ENCODE results near the gene C19orf73. TPM values are rescaled to one million over a fixed set of nuclear protein-coding genes. Genes with fewer than 3 reads are reported as not detected.

C19orf73 gene
- total RNA-seq, 2 donors from 2014 or later: 3.1 to 5.9 TPM

- TF ChIP-seq, protein P1, sequence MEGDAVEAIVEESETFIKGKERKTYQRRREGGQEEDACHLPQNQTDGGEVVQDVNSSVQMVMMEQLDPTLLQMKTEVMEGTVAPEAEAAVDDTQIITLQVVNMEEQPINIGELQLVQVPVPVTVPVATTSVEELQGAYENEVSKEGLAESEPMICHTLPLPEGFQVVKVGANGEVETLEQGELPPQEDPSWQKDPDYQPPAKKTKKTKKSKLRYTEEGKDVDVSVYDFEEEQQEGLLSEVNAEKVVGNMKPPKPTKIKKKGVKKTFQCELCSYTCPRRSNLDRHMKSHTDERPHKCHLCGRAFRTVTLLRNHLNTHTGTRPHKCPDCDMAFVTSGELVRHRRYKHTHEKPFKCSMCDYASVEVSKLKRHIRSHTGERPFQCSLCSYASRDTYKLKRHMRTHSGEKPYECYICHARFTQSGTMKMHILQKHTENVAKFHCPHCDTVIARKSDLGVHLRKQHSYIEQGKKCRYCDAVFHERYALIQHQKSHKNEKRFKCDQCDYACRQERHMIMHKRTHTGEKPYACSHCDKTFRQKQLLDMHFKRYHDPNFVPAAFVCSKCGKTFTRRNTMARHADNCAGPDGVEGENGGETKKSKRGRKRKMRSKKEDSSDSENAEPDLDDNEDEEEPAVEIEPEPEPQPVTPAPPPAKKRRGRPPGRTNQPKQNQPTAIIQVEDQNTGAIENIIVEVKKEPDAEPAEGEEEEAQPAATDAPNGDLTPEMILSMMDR (IDR thresholded peaks at IDR 0.05): no peak
- no peak for DNase-seq (ENCODE audit: low spot score)
- peak overlapping the region in 1 of 2 donors; percentile 33 for H3K4me3 ChIP-seq
- peaks cover 4 to 6% of the 10 kb centered on the region in 2 donors for H3K27me3 ChIP-seq
- peaks cover 0 to 11% of the 10 kb centered on the region in 2 donors for H3K4me1 ChIP-seq
- H3K36me3 ChIP-seq: no peaks in the 10 kb centered on the region
- no peaks in the 10 kb centered on the region for H3K9me3 ChIP-seq
- no peak overlapping the region for H3K27ac ChIP-seq
These were observed 46.9 kb downstream of the C19orf73 start for GRCh38 chr19:49071860-49072547.

- Histone ChIP-seq H3K9me3 (no peaks in the 10 kb centered on the region), H3K4me3 (no peak overlapping the region), H3K4me1 (peaks cover 0 to 23% of the 10 kb centered on the region in 2 donors), H3K27me3 (peaks cover 4 to 6% of the 10 kb centered on the region in 2 donors), H3K36me3 (no peaks in the 10 kb centered on the region), H3K27ac (no peak overlapping the region)
- TF ChIP-seq, protein P1 (IDR thresholded peaks at IDR 0.05): no peak
- DNase-seq (ENCODE audit: low spot score): no peak
These were observed 48.5 kb downstream of the C19orf73 start for GRCh38 chr19:49070416-49070815.

DNA sequence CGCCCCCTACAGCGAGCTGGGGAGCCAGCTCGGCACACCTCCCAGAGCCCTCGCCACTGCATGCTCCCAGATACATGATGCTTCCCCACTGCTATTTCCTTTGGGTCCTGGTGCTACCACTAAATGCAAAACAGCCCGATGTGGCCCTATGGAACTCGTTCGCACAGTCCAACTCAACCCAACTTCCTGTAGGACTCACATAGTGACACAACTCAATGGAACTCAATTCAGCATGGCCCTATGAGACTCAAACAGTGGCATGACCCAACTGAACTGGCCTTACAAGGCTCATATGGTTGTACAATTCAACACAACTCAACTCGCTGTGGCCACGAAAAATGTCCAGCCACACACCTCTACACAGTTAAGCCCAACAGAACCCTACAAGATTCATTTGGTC, 49.9 kb downstream of the C19orf73 start:
- Histone ChIP-seq H3K4me1 (peaks cover 0 to 36% of the 10 kb centered on the region in 2 donors), H3K4me3 (no peak overlapping the region), H3K27me3 (peaks cover 4 to 6% of the 10 kb centered on the region in 2 donors), H3K36me3 (no peaks in the 10 kb centered on the region), H3K9me3 (no peaks in the 10 kb centered on the region), H3K27ac (no peak overlapping the region)
- TF ChIP-seq, protein P1 (IDR thresholded peaks at IDR 0.05): no peak
- DNase-seq (ENCODE audit: low spot score): no peak

Other genes with a start within 250 kb of the C19orf73 start
- 10 to 100 TPM; 55.0 to 97.6 TPM for gene PPP1R15A, start 246.7 kb downstream of the C19orf73 start, total RNA-seq
- gene TULP2, start 220.4 kb downstream of the C19orf73 start, total RNA-seq: not detected
- 100 to 1,000 TPM; 347 to 411 TPM for gene NUCB1, start 218.8 kb downstream of the C19orf73 start, total RNA-seq
- gene DHDH, start 185.4 kb downstream of the C19orf73 start, total RNA-seq: not detected
- gene BAX, start 164.3 kb downstream of the C19orf73 start, total RNA-seq: 10 to 100 TPM; 10.7 to 21.2 TPM
- gene FTL, start 153.8 kb downstream of the C19orf73 start, total RNA-seq: 1,000 to 10,000 TPM; 1,493 to 3,053 TPM
- 10 to 100 TPM; 72.1 to 88.1 TPM for gene GYS1, start 125.8 kb downstream of the C19orf73 start, total RNA-seq
- 10 to 100 TPM; 49.1 to 87.7 TPM for gene RUVBL2, start 125.3 kb downstream of the C19orf73 start, total RNA-seq
- not detected for gene LHB, start 102.1 kb downstream of the C19orf73 start, total RNA-seq
- not detected for gene CGB3, start 94.8 kb downstream of the C19orf73 start, total RNA-seq
- gene CGB2, start 87.3 kb downstream of the C19orf73 start, total RNA-seq: not detected
- not detected for gene CGB1, start 82.2 kb downstream of the C19orf73 start, total RNA-seq
- not detected for gene CGB5, start 75.3 kb downstream of the C19orf73 start, total RNA-seq
- not detected for gene CGB8, start 70.0 kb downstream of the C19orf73 start, total RNA-seq
- gene CGB7, start 61.4 kb downstream of the C19orf73 start, total RNA-seq: not detected
- not detected for gene NTF4, start 54.3 kb downstream of the C19orf73 start, total RNA-seq
- gene KCNA7, start 46.4 kb downstream of the C19orf73 start, total RNA-seq: 1 to 10 TPM in 1 of 2 donors, under 1 TPM in 1; 0.35 to 3.2 TPM
- gene SNRNP70, start 33.7 kb downstream of the C19orf73 start, total RNA-seq: 10 to 100 TPM; 62.7 to 89.4 TPM
- 10 to 100 TPM; 31.5 to 35.0 TPM for gene LIN7B, start 4.8 kb downstream of the C19orf73 start, total RNA-seq
- gene PPFIA3, start 401 bp upstream of the C19orf73 start, total RNA-seq: 1 to 10 TPM; 5.0 to 6.8 TPM
- 1,000 to 10,000 TPM in 1 of 2 donors, 100 to 1,000 TPM in 1; 558 to 1,164 TPM for gene HRC, start 36.3 kb upstream of the C19orf73 start, total RNA-seq
- 10 to 100 TPM; 20.6 to 22.8 TPM for gene TRPM4, start 38.6 kb upstream of the C19orf73 start, total RNA-seq
- under 1 TPM; 0.56 to 0.90 TPM for gene SLC6A16, start 206.0 kb upstream of the C19orf73 start, total RNA-seq
- 10 to 100 TPM in 1 of 2 donors, 1 to 10 TPM in 1; 2.6 to 12.1 TPM for gene CD37, start 216.3 kb upstream of the C19orf73 start, total RNA-seq
- gene TEAD2, start 243.3 kb upstream of the C19orf73 start, total RNA-seq: 10 to 100 TPM; 39.8 to 45.3 TPM
- not detected for gene DKKL1, start 244.7 kb upstream of the C19orf73 start, total RNA-seq

Measured in right atrium auricular region (tissue), 2 donors.